Endometrium (tissue), 2 donors: Measurements from ENCODE around the gene CCER1.

Experiments used
- FAIRE-seq: peaks from 2 replicates; lab custom pipeline; 2012; peaks lifted over from hg19 to GRCh38; lab: Jason Lieb, UNC
- donor health status: control.
- donor health status: control.

Gene CCER1

DNA sequence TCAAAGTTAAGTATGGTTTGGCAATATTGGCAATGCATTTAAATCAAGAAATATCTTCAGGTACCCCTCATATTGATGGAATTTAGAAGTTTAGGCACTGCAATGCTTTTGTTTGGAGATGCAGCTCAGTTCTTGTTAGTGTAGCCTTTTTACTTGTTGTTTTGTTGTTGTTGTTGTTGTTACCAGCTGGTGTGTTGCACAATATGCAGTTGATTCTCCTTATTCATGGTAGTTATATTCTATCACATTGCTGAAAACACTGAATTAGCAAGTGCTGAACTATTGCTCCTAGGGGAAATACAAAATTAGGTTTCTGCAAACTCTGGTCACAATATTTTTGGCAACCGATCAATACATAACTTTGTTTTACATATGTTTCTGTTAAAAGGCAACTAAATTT is 34.8 kb downstream of the CCER1 start:
- no peak for FAIRE-seq

DNA sequence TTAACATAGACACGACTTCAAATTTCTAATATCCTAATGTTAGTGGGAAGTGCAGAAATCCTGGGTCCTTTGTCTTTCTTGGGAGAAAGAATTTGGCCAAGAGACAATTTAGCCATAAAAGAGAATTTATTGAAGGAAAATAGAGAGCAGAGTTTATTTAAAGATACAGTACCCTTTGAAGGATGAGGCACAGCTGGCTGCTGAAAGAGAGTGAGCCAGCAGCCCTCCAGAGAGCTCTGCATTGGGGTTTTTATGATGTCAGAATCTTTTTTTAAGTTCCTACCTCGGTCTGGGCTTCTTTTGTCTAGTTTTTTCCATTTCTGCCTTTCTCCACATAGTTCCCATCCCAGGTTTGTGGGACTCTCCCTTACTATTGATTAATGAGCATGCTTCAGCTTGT is 37.5 kb downstream of the CCER1 start:
- FAIRE-seq, result no peak

DNA sequence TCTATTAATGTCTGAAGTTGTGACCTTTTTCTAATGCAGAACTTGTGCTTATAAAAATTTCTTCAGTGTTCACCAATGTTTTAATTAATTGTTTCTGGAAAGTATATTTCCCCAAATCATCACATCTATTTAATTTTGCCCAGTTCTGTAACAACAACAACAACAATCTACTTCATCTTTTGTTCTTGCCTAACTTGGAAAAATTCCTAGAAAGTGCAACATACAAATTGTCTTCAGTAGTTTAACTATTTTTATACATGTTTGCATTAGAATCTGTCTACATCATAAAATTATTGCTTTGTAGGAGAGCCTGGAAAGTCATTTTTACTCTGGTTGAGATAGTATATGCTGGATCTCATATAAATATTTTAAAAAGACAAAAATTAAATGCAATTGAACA is 38.5 kb downstream of the CCER1 start:
- FAIRE-seq, result peak; percentile 74

DNA sequence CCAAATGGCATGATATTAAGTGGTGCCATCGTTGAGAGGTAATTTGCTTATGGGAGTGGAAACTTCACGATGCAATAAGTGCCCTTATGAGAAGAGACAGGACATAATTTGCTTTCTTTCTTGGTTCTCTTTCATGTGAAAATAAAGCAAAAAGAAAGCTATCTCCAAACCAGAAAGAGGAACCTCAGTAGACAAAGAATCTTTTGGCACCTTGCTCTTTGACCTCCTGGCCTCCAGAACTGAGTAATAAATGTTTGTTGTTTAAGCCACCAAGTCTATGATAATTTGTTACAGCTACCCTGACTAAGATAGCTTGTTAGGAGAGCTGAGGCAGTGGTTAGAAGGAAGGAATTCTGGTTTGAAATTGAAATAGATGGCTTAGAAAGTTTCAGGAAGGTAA is 39.6 kb downstream of the CCER1 start:
- no peak for FAIRE-seq

DNA sequence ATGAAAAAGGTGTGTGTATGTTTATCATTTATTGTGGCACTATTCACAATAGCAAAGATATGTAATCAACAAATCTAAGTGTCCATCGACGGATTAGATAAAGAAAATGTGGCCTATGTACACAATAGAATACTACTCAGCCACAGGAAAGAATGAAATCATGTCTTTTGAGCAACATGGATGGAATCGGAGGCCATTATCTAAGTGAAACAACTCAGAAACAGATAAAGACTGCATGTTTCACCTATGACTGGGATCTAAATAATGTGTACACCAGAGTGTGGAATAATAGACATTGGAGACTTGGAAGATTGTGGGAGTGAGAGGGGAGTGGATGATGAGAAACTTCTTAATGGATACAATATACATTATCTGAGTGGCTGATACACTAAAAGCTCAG is 44.0 kb downstream of the CCER1 start:
- FAIRE-seq, result no peak

DNA sequence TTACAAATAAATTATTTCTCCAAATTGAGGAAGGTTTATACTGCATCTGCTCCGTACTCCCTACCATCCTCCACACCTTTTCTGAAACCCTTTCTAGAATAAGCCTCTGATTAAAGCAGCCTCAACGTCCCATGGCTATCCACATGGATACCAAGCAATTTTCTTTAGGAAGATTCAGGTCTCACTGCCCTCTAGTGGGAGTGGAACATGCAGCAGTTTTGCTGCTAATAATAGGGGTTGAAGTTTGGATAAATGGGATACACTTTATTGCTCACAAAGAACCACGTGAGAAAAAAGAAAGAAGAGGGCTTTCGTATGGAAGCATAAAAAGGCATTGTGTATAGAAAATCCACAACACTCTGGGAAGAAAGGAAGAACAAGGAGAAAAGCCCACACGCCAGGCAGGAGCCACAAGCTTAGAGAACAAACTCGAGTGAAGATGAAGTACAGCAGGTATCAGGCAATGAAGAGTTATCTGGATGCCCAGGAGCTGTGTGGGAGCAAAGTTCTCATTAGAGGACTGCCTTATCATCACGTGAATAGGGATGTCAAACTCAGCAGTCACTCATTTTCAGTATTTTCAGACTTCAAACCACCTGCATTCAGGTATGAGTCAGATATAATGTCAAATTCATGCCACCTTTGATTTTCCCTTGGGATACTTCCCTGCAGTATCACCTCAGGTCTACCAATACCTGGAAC is 45.8 kb downstream of the CCER1 start:
- FAIRE-seq, result peak; percentile 37

DNA sequence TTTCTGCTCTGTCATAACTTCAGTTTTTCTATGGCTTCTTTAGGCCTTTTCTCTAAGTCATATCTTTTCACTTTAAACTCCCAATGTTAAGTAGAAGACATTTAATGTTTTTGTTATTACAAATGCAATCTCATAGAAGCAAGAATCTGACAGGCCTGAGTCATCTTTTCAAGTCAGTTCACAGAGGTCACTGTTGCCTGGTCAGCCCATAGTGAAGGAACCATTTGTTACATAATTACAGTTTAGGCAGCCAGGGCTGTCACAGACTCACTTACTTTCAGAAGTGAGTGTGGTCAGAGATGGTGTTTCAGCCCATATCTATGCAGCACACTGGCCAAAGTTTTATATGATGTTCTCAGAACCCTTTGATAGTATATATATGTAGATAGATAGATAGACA is 46.5 kb downstream of the CCER1 start:
- no peak for FAIRE-seq

DNA sequence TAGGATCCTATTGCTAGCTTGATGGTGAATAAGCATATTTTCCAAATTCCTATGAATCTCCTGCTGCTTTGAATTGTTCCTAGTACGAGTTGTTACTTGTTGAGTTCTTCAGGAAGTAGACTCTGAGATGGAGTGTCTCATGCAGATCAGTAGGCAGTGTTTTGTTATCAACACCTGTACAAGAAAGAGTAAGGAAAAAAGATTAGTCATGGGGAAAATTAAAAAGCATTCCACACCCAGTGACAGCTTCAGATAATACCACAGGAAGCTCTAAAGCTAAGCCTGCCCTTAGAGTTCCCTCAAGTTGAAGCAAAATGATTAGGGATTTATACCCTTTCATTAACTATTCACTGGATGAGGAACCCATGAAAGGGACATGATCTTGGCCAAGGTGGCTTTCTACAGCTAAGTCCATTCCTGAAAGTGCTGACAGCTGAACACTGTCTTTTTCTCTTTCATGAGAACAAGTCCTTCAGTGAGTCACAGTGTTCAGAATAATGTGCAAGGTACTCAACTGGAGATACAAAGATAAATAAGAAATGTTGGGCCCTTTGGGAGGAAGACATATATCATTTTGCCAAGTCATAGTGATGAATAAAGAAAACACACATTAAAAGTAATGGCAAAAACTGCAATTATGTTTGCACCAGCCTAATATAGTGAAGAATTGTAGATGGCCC is 49.1 kb downstream of the CCER1 start:
- FAIRE-seq, result no peak

DNA sequence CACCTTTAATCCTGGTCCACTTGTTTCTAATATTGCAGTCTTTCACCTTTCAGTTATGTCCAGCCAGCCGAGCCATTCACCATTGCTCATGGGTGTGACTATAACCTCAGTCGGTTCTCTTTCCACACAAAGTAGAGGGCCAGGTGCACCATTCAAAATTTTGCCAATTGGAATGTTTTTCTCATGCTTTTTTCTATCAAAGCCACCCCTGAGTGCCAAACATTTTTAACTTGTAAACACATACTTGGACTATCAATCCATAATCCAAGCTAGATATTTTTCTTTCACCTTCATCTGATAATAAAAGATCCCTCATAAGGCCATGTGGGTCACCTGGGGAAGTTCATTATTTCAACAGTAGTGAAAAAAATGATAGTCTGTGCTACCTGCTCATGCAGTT is 52.4 kb downstream of the CCER1 start:
- FAIRE-seq, result no peak
